HG03045 (cell line): ENCODE results near the gene CEACAM18.
"Not testable (repeated sequence)": the region's sequence is repeated elsewhere in the genome, so short reads cannot be mapped to it uniquely, and the experiment has no call there.

ENCODE experiments used
- ATAC-seq: cut with Tn5 transposase; IDR thresholded peaks from one replicate; pipeline ENCODE4 v1.9.1; 2021; ENCODE audit warnings: mild to moderate bottlenecking, moderate library complexity; ENCODE audit not compliant: unreplicated experiment

Gene CEACAM18

DNA sequence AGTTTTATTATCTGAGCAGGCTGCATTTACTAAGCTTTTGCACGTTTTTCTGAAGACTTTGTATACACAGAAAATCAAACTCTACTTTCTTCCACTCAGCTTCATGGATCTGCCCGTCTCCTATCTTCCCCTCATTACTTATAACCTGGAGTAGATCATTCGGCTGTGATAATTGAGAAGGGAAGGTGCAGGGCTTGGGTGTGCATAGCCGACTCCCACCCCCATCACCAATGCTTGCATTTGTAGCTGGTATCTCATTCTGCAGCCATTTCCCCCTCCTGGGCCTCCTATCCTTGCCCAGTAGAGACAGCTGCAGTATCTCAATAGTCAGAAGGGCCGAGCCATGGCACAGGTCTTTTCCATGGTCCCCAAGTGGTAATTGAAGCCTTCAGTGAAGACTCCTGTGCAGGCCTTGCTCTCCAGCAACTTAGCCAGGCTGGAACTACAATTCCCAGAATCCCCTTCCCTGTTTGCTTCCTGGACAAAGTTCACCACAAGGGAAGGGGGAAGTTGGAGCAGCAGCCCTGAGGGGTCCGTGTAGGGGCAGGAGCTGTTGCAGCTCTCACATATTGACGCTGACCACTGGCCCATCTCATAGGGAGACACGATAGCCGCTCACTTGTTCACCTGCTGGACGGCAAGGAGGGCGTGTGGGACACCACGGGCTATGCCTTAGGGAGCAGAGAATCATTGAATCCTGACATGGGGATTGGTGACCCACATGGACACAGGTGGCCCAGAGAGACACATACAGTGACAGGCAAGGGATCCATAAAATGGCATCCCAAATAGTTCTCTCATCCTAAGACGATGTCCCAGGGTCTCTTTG lies 18.0 kb upstream of the CEACAM18 start:
- ATAC-seq = no peak

DNA sequence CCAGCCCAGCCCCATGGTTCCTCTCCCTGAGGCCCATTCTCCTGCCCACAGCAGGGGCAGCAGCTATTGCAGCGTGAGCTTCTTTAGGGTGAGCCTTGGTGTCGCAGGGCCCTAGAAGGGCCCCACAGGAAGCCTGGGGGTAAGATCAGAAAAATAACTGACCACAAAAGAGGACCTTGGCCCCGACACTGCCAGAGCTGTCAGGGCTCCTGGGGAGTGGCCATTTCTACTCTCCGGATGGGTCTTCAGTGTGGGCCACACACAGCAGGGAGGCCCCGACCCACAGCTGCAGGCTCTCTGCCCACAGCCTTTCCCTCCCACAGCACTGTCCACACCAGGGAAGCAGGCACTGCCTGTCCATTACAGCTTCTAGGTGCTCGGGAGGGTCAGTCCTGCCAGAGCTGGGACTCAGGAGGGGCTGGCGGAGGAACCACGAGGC lies 16.6 kb upstream of the CEACAM18 start:
- no peak for ATAC-seq

DNA sequence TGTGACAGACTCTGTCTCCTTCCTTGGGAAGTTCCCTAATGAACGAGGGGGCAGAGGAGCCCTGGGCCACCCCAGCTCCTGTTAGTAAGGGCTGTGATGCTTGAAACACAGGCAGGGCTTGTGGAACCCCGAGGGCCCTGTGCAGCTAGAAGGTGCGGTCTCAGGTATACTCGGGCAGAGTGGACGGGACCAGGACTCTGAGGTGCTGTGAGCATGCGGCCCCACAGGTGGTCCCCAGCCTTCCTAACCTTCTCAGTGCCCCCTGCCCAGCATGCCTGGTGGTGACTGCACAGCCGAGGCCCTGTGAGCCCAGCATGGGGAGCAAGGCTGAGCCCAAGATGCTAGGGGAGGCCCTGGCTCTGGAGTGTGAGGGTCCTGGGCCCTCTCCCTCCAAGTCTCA lies 16.1 kb upstream of the CEACAM18 start:
- no peak for ATAC-seq

DNA sequence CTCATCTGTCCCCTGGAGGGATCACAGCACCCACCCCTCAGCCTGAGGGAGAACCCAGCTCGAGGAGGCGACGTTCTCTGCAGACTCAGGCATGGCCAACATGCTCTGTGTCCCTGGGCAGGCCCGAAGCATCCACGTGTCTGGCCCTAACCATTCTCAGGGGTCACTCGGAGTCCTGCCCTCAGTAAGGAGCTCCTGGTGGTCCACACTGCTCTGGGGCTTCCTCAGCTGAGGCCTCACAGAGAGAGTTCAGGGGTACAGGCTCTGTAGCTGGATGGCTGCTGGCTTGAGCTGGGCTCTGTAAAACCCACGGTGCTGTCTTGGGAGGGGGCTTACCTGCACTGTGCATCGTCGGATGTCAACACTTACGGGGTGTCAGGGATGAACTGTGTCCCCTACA lies 15.7 kb upstream of the CEACAM18 start:
- ATAC-seq = no peak

DNA sequence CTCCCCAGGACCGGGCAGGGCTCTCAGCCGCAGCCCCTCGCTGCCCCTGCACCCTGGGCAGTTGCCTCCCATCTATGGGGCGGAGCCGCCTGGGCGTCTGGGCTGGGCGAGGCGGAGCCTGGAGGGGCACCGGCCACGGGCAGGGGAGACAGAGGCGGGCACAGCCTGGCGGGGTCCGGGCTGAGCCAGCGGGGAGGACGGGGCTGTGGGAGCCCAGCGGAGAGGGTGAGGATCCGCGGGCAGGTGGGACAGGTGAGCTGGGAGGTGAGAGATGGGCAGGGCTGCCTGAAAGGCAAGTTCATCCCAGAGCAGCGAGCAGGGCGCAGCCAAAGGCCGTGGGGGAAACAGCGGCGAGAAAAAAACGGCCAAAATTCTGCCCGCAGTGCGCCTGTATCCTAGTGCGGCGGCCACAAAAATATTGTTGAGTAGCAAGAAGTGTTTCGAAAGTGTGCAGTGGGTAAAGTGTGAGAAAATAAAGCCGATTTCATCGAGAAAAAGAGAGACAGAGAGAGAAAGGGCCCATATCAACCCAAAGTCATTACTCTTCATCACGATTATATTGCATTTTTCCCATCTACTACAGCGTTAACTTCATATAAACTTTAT lies 14.3 kb upstream of the CEACAM18 start:
- not testable (repeated sequence) for ATAC-seq

DNA sequence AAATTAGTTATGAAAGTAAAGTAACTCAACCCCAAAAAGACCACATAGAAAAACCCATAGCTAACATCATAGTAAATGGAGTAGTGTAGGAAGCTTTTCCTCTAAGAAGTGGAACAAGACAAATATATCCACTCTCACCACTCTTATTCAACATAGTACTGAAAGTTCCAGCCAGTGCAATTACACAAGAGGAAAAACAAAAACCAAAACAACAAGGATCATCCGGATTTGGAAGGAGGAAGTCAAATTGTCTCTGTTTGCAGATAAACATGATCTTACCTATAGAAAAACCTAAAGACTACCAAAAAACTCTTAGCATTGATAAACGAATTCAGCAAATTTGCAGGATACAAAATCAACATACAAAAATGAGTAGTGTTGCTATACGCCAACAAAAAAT lies 11.6 kb upstream of the CEACAM18 start:
- no peak for ATAC-seq

DNA sequence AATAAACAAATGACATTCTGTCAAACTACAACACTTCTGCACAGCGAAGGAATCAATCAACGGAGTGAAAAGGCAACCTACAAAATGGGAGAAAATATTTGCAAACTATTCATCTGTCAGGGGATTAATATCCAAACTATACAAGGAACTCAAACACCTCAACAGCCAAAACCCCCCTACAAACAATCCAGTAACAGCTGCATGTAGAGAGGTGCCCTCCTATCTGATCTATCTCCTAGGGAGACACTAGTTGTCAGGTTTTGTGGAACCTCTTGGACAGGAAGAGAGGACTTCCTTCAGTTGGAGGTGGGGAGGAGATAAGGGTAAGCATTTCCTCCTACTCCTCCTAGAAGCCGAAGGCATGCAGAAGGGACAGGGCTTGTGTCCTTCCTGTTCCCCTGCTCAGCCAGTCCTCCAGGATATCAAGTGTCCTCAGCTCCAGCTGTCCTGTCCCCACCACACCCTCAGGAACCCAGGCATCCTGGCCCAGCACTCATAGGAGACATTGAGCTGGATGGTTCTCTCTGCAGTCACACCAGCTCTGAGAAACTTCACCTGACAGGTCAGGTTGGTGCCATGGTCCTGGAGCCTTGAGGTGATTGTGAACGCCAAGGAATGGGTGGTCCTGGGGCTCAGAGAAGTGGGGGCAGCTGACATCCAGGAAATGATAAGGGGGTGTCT lies 10.3 kb upstream of the CEACAM18 start:
- ATAC-seq = no peak

DNA sequence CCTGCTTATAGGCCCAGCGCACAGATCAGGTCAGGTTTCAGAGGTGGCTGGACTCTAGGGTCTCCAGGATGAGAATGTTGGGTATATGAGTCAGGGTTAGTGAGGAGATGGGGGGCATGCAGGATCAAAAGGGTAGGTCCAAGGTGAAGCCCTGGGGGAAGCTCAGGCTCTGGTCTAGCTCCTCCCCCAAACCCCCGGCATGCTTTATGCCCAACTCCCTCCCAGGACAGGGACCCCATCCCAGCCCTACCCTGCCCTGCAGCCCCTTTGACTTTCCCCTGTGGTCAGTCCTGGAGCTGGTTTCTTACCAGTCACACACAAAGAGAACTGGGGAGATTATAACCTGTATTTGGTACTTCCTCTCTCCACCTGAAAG lies 9.8 kb upstream of the CEACAM18 start:
- ATAC-seq = no peak

DNA sequence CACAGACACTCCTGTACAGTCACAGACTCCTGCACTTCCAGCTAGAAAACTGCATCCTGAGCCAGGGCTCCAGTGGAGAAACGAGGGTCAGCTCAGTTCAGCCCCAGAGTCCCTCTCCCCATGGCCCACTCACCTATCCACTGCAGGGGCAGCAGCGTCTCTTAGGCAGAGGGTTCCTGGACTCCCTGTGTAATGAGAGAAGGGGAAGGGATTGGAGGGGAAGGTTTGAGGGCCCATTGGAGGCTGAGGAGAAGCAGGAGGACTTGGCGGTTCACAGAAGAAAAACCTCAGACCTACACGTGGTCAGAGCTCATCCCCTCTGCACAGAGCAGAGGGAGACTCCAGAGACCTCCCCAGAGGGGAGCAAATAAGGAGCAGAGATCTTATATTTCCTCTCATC lies 9.2 kb upstream of the CEACAM18 start:
- ATAC-seq = no peak

DNA sequence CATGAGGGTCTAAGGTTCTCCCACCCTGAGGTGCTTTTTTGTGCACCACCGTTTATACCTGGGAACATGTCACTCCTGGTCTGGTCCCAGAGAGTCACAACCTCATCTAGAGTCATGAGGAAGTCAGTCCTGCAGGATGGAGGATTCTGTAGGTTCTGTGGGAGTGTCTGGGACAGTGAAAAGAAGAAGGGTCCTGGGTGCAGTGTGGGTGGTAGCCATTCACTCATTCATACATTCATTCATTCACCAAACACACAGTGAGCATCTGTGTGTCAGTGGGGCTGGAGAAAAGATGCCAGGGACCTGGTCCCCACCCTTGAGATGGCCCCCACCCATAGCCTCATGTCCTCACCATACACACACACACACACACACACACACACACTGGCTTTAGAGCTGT lies 8.7 kb upstream of the CEACAM18 start:
- ATAC-seq = no peak

DNA sequence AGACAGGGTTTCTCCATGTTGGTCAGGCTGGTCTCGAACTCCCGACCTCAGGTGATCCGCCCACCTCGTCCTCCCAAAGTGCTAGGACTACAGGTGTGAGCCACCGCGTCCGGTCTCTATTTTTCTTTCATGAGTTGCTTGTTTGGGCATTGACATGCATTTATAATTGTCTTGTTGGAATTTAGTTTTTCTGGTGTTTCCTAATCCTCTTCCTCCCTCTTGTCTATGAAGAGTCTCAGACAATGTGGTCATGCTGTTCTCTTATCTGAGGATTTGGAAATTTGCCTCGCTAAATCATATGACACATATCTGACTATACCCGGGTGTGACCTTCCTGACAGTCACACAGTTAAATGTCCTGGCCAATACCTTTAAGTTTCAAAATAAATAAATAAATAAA lies 7.4 kb upstream of the CEACAM18 start:
- ATAC-seq = no peak

DNA sequence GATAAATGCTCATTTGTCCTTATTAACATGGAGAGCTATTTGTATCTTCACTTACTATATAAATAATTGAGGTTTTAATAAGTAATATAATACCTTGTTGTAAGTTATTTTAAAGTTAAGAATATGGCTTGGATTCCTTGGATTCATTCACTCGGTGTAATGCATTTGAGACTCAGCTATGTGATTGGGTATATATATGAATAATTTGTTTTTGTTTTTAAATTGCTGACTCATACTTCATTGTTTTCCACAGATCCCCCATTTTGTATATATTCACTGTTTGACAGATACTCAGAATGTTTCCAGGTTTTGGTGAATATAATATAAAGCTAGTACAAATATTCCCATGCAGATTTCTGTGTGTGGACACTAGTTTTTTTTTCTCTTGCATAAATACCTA lies 6.8 kb upstream of the CEACAM18 start:
- no peak for ATAC-seq

DNA sequence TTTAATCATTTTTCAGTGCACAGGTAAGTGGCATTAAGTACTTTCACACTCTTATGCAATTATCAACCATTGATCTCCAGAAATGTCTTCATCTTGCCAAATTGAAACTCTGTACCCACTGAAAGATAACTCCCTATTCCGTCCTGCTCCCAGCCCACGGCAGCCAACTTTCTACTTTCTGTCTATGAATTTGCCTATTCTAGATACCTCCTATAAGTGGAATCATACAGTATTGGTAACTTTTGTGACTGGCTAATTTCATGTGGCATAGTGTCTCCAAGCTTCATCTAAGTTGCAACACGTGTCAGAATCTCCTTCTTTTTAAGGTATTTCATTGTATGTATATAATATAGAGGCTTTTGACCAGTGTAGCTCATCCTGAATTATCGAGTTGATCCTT lies 5.7 kb upstream of the CEACAM18 start:
- ATAC-seq = no peak

DNA sequence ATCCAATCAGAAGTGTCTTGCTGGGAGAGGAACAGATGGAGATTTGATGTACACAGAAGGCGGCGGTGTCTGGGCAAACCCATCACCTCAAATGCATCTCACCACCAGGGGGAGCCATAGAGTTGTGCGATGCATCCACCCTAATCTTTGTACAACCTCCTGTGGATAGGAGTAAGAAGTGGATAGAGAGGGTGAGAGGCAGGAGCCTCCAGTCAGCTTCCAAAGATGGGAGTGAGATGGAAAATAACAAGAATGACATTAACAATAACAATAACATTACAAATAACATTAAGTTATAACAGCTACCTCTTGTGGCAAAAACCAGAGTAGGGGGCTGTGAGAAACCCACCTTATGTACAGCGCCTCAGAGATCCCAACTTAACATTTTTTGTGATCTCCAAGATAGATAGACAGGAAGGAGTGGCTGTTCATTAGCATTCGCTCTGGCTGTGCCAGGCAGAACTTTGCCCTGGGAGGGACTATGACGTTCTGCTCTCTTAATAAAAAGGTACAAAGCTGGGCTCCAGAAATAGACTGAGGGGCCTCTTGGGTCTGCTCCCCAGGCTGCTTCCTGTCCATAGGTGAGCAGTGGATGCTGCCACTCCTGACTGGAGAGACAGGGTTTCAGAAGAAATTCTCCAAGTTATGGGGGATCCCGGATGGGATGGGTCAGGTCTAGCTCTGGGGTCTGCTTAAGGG lies 5.2 kb upstream of the CEACAM18 start:
- ATAC-seq = no peak

DNA sequence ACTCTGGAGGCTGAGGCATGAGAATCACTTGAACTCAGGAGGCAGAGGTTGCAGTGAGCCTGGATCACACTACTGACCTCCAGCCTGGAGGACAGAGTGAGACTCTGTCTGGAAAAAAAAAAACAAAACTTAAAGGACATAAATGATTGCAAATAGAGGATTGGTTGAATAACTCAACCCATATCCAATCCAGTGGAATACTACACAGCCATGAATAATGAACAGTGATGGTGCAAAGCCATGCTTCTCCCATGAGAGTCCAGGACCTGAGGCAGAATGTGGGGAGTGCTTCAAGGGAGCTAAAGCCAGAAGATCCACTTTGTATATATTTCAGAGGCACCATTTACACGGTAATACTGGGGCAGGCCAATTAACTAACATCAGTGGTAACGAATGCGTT lies 2.2 kb upstream of the CEACAM18 start:
- ATAC-seq = no peak

DNA sequence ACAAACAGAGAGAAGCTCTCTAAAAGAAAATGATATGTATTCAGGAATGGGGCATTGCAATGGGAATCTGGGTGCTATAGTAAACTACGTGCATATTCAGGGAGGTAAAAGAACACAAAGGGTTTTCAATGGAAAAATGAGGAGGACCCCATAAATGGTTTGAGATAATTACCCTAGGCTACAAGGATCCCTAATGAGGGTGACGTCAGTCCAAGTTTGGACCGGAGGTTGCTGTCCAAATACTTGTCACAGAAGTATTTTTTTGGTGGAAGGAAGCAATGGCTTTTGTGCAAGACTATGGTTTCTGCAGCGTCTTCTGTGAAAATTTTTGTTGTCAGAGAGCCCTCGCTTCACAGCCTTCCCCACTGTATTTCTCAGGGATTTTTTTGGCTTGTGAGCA lies 995 bp upstream of the CEACAM18 start:
- ATAC-seq = no peak

DNA sequence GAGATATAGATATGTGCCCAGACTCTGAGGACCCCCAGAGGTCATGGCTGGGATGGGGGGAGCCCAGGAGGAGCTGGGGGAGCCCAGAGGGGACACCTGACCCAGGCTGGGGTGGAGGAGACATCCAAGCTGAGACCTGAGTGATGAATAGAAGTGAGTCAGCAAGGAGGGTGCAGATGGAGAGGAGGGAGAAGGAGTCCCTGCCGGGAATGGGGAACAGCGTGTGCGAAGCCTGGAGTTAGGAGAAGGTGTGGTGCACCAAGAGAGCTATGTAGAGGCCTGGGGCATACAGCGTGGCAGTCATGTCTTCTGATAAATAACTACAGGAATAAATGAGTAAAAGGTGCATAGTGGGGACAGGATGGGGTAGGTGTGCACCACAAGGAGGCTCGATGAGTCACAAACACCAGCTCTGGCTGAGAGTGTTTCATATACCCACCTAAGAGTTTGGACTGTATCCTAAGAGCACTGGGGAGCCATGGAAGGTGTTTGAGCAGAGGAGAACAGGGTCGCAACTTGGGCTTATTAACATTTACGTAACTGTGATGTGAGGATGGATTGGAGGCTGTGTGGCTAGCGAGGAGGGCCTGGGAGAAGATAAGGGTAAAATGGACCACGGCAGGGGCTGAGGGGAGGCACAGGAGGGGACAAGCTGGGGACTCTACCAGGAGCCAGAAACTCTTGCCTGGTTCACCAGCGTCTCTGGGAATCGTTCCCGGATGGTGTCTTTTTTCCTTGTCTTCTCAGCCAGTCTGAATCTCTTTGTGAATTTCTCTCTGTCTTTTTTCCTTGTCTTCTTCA lies 1.4 kb downstream of the CEACAM18 start:
- no peak for ATAC-seq

DNA sequence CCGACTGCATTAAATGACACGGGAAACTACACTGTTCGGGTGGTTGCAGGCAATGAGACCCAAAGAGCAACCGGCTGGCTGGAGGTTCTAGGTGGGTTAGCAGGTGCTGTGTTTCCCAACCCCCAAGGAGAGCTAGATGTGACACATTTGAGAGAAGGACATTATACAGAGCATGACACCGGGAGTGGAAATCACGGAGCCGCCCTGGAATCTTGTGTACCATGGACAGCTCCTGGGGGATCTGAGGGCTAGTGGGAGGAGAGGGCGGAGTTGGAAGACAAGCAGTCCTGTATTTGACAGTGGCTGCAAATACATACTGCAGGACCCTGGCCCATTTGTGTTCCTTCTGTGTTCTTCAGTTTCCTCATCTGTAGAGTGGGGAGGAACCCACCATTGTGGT lies 2.3 kb downstream of the CEACAM18 start:
- ATAC-seq = no peak

DNA sequence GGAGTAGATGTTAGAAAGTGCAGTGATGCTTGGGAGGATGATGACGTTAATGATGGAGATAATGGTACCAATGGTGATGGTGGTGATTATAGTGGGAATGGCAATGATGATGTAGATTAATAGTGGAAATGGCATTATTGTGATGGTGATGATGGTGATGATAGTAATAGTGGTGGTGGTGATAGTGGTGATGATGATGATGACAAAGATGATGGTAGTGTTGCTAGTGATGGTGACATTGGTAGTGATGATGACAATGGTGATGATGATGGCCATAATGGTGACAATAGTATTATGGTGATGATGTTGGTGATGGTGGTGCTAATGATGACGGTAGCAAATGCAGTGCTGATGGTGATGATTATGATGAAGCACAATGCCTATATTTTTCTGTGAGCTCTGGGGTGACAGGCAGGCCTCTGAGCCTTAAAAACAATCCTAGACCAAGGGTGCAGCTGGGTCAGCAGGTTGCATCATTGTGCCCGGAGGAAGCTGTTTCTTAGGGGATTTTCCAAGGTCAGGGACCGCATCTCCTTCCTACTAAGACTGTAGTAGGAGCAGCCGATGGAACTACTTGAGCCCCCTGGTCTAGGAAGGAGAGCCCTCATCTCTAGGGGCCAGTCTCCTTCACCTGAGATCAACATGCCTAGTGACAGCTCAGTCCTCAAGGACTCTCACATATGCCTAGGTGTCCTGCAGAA lies 7.8 kb downstream of the CEACAM18 start:
- no peak for ATAC-seq

DNA sequence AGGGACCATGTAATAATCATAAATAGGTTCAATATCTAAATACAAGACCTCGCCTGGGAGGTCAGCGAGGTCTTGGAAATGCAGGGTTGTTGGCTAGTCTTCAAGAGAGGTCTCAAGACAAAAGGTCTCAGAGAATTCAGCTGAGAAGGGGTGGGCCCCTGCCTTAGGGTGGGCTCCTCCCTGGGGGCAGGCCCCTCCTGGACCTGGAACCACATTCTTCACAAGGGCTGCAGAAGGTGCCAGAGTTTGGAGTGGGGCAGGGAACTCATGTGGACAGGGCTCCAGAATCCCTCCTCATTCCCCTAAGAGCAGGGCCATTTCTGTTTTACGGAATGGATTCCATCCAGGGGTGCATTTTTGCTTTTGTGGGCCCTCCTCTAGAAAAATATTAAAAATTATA lies 10.2 kb downstream of the CEACAM18 start:
- no peak for ATAC-seq
